ENCODE data around the gene CHCHD10. TPM values are rescaled to one million over a fixed set of nuclear protein-coding genes. Genes with fewer than 3 reads are reported as not detected.

CHCHD10 gene
- 12.0 TPM for total RNA-seq

GRCh38 chr22:23767673-23768548 lies at the start of gene CHCHD10:
CHCHD10 (minus strand) TSS chr22:23767972; CDS start chr22:23767874, 98 bp downstream.
- DNase-seq (ENCODE audit: extremely low spot score in 2 of 2) = no peak
- Histone ChIP-seq H3K36me3 (no peaks in the 10 kb centered on the region), H3K9me3 (no peaks in the 10 kb centered on the region), H3K27ac (peak within 1 kb of the TSS; percentile 68), H3K27me3 (no peaks in the 10 kb centered on the region), H3K4me1 (peaks cover 62% of the 10 kb centered on the region), H3K4me3 (peak within 1 kb of the TSS; percentile 55 to 84)
- TF ChIP-seq POLR2A (IDR thresholded peaks at IDR 0.05) (peak in 1 of 2 donors; percentile 56), CTCF (IDR thresholded peaks at IDR 0.05) (peak; percentile 48 to 78 (median 71)), POLR2AphosphoS5 (IDR thresholded peaks at IDR 0.05; ENCODE audit: insufficient read depth in 1 of 2, low read depth in 1 of 2) (peak; percentile 20 to 85)
- intact Hi-C loops (cut with DNase I) = loop anchor here (5.0 kb wide), 1 partner anchor 79 kb away; no protein-coding TSS in a partner anchor

GRCh38 chr22:23817146-23817545 lies 49.4 kb upstream of the CHCHD10 start:
- Histone ChIP-seq H3K4me3 (no peak overlapping the region), H3K9me3 (no peaks in the 10 kb centered on the region), H3K4me1 (peaks cover 8% of the 10 kb centered on the region), H3K27me3 (no peaks in the 10 kb centered on the region), H3K27ac (no peak overlapping the region), H3K36me3 (peaks cover 0 to 72% of the 10 kb centered on the region in 2 donors)
- intact Hi-C loops (cut with DNase I) = no loop called here
- DNase-seq (ENCODE audit: extremely low spot score in 2 of 2) = no peak
- no peak for TF ChIP-seq POLR2A (IDR thresholded peaks at IDR 0.05)
- TF ChIP-seq POLR2AphosphoS5 (IDR thresholded peaks at IDR 0.05; ENCODE audit: insufficient read depth in 1 of 2, low read depth in 1 of 2) = no peak
- no peak for TF ChIP-seq CTCF (IDR thresholded peaks at IDR 0.05)

- Histone ChIP-seq H3K4me3 (no peak overlapping the region), H3K36me3 (peaks cover 0 to 69% of the 10 kb centered on the region in 2 donors), H3K27me3 (no peaks in the 10 kb centered on the region), H3K9me3 (no peaks in the 10 kb centered on the region), H3K27ac (no peak overlapping the region), H3K4me1 (peaks cover 7% of the 10 kb centered on the region)
- no peak for DNase-seq (ENCODE audit: extremely low spot score in 2 of 2)
- intact Hi-C loops (cut with DNase I) = no loop called here
- TF ChIP-seq POLR2A (IDR thresholded peaks at IDR 0.05) = no peak
- no peak for TF ChIP-seq CTCF (IDR thresholded peaks at IDR 0.05)
Measured at GRCh38 chr22:23816156-23816976, 48.6 kb upstream of the CHCHD10 start.

GRCh38 chr22:23815541-23816155 lies 47.9 kb upstream of the CHCHD10 start:
- Histone ChIP-seq H3K36me3 (peaks cover 0 to 64% of the 10 kb centered on the region in 2 donors), H3K27ac (no peak overlapping the region), H3K4me3 (no peak overlapping the region), H3K4me1 (no peaks in the 10 kb centered on the region), H3K9me3 (no peaks in the 10 kb centered on the region), H3K27me3 (no peaks in the 10 kb centered on the region)
- intact Hi-C loops (cut with DNase I) = no loop called here
- TF ChIP-seq POLR2A (IDR thresholded peaks at IDR 0.05) (no peak), CTCF (IDR thresholded peaks at IDR 0.05) (no peak), POLR2AphosphoS5 (IDR thresholded peaks at IDR 0.05; ENCODE audit: insufficient read depth in 1 of 2, low read depth in 1 of 2) (no peak)
- DNase-seq (ENCODE audit: extremely low spot score in 2 of 2) = no peak
